GM18873 (cell line): Measurements from ENCODE around the gene DIAPH3.
"Not testable (repeated sequence)": the region's sequence is repeated elsewhere in the genome, so short reads cannot be mapped to it uniquely, and the experiment has no call there.

Experiments used
- ATAC-seq: cut with Tn5 transposase; IDR thresholded peaks from one replicate; pipeline ENCODE4 v1.9.1; 2021; ENCODE audit warnings: mild to moderate bottlenecking, moderate library complexity, moderate number of reproducible peaks; ENCODE audit not compliant: unreplicated experiment, low FRiP score

The DIAPH3 gene

DNA sequence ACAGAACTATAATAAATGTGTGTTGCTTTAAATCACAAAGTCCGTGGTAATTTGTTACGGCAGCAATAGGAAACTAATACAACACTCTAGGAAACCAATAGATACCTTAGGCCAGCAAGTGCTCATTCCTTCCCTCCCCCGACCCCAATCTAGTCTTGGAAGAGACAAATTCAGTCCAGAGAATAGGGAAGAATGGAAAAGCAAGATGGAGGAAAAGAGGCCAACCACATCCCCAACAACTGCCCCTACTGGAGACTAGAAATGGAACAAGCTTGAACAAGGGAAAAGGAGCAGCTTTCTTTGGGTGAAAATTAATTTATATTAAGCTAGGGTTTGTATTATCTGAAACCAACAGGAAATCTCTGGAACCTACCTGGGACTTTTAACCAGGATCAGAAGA, 54.4 kb downstream of the DIAPH3 start:
- ATAC-seq = no peak

DNA sequence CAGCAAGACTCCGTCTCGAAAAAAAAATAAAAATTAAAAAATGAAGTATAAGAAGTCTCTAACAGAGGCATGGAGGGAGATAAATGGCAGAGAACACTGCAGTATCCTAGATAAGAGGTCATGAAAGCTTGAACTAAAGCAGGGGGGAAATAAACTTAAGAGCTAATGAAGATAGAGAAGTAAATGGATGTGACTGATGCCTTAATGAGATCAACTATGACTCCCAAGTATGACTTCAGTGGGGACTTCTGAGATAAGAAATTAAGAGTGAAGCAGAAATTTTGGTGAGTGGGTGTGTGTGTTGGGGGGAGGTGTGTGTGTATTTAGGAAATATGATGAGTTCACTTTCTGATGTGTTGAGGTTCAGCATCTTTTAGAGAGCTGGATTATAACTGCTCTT, 55.1 kb downstream of the DIAPH3 start:
- ATAC-seq = no peak

DNA sequence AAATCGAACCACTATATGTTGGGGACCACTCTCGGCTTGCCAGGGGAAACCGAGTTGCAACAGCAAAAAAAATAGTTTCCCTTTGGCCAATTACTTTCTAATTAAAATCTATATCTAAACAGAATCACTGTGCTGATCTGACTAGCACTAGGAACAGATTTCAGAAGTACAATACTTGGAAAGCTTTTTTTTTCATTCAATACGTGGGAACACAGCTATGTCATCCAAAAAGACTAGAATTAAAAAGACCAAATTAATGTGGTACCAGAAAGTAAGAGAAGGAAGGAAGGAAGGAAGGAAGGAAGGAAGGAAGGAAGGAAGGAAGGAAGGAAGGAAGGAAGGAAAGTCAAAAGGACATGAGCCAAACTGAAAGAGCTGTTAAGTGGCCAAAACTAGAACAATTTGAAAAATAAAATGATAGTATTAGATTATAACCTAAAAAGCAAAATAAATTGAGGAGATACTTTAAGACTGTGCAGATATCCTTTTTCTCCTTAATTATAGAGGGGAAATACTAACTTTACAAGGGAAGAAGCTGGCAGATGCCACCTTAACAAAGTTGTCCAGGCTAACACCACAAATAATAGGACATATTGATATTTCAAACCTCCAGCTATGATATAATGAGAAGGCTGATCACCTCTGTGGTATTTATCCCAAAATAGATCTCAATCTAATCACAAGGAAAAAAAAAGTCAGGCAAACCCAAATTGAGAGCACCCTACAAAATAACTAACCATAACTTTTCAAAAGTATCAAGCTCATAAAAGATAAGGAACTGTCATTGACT, 63.9 kb downstream of the DIAPH3 start:
- ATAC-seq = no peak

DNA sequence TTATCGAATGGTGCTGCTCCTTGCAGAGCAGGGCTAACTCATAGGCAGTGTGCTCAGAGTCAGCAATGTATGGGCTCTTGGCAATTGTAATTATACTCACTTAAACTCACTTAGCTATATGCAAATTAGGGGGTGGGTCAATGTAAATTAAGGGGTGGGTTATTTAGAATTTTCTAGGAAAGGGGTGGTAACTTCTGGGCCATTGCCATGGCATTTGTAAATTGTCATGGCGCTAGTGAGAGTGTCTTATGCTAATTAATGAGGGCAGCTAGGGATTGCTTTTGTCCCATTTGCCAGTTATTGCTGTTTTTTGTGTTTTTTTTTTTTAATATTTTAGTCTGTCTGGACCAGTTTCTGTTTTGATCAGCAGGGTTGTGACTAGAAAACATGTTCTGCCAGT, 68.4 kb downstream of the DIAPH3 start:
- ATAC-seq = no peak

DNA sequence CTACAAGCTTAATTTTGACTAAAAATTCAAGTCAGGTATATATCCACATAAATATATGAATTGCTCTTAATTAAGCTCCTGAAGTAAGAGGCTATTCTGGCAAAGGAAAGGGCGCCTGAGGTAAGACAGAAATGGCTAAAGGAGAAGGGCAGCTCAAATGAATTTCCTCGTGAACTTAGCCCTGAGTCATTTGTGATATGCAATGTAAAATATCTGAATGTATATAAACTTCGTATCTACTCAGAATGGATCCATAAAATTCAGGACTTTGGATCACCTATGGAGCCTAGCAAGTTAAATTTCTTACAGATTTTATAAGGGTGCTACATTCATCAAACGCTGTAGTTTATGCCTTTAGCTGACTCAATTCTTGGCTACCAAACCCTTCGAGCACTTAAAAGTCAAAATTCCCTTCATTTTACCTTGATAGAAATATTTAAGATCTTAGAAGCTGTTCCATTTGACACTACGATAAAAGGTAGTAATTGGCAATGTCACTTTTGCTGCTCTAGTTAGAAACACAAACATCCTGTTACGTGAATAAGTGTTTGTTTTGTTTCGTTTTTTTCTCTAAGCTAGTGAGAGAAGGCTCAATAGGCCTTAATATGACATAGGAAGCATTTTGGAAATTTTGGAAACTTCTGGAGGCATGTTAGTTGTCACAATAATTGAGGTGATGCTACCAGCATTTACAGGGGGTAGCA, 69.2 kb downstream of the DIAPH3 start:
- ATAC-seq = no peak

DNA sequence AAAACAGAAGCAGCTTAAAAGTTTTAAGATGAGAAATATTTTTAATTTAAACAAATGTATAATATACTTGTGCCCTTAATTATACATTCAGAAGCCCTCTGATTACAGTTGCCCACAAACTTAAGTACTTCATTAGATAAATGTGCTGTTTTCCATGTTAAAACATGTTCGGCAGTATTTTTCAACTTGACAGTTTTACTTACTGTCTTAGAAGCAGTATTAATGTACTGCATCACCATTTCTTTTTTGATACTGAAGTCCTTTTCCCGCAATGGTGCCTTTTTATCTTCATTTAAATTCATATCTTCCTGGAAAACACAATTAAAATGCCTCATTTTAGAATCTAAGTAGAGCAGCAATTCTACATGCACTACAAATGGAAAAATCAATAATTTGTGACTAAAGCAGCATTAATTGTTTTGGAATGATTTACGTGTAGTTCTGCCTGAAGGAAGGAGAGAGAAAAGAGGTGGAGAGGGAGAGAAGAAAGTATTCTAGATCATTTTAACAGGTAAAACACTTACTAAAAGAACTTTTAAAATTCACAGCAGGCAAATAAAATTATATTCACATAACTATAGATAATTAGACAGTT, 70.2 kb downstream of the DIAPH3 start:
- ATAC-seq = no peak

DNA sequence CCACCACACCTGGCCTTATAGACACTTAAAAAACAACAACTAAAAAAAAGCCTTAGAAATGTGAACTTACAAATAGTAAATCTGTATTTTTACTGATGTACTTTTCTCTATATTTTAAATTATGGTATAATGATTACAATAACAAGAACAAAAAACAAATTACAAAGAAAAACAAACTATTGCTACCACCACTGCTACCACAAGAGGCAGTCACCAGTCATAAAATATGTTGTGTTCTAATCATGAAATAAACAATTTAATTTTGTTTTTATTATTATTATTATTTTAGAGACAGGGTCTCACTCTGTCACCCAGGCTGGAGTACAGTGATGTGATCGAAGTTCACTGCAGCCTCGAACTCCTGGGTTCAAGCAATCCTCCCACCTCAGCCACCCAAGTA, 72.2 kb downstream of the DIAPH3 start:
- ATAC-seq = no peak

DNA sequence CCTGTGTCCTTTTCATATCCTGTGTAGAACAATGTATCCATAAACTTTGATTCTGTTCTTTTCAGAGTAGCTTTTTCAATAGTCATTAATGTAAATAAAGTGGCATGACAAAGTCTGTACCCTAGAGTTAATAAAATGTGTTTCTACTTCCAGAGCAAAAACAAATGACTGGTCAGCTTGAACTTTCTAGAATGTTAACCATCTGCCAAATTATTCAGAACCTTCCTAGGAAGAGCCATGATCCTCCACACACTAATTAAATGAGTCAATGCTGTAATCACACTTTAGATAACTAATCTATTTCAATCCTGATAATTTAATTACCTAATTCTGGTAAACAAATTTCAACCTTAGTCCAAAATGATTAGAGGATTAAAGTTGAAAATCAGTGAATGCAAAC, 73.2 kb downstream of the DIAPH3 start:
- ATAC-seq = no peak

DNA sequence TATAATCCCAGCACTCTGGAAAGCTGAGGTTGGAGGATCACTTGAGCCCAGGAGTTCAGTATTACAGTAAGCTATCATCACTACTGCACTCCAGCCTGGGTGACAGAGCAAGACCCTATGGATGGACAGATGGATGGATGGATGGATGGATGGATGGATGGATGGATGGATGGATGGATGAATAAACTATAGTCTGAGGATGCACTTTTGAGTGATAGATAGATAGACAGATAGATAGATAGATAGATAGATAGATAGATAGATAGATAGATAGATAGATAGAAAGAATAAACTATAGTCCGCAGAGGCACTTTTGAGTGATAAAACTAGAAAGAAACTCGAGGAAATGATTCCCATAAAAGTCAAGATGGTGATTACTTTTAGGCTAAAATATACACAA, 79.9 kb downstream of the DIAPH3 start:
- not testable (repeated sequence) for ATAC-seq

DNA sequence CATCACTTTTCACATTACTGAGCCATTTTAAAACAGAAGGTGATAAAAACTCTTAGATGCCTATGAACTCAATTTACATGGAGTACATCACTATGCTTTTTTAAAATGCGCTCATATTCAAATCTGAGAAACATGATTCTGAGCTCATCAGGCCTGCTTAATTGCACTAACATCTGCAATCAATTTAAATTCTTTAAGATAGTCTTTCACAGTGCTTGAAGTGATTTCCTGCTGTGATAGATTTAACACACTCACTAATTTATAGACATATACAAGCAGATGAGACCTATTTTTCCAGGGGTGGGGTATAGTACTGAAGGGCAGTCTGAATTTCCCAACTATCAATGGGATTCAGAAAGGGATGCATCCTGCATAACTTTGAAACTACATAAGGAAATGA, 82.9 kb downstream of the DIAPH3 start:
- ATAC-seq = no peak

DNA sequence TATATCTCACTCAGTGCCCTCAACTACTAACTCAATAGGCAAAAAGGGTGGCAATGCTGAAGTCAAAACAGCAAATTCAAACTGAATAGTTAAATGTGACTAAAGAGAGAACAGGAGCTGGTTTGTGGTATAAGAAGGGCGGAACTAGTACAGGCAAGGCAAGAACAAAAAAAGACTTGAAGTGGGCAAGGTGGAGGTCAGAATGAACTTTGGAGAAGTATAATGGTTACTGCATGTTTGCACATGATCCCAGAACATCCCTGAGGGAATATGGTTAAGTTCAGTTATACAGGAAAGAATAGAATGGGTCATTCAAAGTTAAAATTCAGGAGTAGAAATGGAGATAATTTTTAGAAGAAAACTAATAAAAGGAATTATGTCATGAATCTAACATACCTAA, 85.5 kb downstream of the DIAPH3 start:
- ATAC-seq = no peak

DNA sequence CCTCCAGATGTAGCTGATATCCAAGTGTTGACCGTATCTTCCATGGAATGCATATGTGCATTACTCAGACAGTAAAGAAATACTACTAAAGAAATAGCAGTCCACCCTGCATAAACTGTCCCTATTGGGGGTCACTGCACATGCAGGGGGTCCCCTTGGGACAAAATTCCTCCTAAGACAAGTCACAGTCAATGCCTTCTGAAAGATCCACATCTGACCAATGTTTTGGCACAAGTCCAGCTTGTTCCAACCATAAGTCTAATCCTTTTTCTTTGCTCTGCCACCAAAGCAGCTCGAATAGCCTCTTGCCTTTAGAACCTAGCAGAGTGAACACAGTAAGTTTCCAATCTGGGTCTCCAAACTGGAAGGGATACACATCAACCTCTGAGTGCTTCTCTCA, 87.9 kb downstream of the DIAPH3 start:
- ATAC-seq = no peak

DNA sequence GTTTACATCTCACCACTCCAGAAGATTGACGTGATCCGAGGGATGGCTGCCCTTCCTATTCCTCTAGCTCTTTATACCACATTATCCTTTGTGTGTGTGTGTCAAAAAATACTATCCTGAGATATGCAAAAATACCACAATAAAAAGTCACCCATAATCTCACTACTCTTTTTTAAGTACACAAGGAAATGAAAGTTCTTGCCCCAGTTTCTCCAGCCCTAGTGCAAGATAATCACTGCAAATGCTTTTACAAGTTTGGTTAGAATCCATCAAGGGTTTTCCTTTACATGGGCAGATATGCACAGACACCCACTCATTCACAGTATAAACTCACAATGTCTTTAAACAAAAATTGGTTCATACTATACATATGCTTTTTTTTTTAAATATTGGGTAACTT, 89.3 kb downstream of the DIAPH3 start:
- ATAC-seq = no peak

DNA sequence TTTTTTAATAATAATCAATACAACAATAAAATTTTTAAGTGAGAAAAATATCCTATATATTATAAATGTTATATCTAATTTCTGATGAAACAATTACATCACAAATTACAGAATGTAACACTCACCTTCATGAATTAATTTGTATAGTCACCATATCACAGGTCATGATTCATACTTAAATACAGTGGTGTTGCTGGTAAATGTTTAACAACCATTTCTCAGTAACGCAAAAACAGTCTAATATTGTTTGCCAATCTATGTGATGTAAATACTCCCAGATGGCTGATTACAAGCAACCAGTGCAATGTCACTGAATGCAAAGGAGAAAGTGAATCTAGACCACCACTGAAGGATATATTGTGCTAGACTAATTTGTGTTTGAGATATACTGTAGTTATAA, 97.5 kb downstream of the DIAPH3 start:
- ATAC-seq = no peak

DNA sequence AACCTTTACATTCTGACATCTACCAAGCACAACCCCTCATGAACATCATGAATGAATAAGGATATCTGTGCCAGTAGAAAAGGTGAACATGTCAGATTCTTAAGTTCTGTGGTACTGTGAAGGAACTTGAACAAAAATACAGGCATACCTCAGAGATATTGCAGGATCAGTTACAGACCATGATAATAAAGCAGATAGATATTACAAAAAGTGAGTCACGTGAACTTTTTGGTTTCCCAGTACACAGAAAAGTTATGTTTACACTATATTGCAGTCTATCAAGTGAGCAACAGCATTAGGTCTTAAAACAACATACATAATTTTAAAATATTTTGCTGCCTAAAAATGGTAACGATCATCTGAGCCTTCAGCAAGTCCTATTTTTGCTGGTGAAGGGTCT, 101.2 kb downstream of the DIAPH3 start:
- ATAC-seq = no peak

DNA sequence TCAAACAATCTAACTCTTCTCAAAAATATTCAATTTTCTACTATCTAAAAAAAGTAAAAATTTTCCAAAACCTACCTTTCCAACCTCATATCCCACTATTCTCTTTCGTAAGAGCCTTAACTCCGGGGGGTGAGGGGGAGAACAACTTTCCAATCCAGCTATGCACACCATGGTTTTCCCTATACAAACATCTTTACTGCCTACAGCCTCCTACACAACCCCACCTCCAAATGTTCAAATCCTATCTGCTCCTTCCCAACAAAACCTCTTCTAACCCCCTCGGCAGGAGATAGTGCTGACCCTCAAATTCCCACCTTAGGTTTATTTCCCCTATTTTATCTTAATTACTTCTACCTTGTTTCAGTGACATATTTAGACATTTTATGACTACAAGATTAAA, 102.0 kb downstream of the DIAPH3 start:
- no peak for ATAC-seq

DNA sequence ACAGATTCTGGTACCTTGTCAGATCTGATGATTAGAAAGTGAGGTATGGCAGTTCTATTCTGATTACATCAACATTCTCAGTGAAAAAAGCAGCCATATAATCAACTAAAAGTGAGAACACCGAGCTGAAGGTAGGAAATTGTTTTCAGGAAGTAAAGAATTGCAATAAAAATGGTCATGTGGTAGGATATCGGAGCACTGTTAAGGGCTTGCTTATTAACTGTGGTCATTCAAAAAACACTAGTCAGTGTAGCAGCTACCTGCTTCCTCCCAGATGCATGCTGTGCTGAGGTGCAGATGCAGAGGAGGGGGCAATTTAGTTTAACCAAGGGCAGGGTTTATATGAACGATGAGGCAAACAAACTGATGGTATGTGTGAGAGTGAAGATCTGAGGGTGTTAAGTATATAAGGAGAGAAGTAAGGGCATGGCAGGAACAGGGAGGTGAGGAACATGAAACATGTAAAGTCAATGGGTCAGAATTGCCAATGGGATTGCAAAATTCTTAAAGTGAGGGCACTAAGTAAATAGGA, 111.9 kb downstream of the DIAPH3 start:
- no peak for ATAC-seq

DNA sequence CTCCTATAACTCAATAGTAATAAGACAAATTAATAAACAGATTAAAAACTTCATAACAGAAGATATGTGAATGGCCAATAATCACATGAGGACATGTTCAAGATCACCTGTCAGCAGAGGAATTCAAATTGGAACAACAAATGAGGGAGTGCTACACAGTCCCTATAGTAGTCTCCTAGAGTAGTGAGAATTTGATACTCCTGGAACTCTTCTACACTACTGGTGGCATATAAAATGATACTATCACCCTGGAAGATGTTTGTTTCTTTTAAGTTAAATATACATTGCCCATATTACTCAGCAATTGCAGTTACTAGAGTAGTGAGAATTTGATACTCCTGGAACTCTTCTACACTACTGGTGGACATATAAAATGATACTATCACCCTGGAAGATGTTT, 115.4 kb downstream of the DIAPH3 start:
- not testable (repeated sequence) for ATAC-seq

DNA sequence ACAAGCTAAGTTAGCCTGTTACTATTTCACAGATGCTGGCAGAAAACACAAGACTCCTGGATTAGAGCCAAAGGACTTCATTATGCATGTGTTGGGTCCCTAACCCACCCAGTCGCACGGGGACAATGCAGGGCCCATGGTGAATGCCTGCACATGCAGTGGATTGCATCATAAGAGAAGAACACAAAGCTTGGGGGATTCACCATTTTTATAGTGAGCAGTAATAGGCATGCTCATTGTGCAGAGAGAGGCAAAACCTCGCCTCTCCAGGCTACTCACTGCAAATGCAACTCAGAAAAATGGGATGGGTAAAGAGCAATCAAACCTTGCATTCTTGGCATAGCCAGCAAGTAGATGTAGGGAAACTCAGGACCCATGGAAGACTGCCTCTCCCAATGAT, 115.8 kb downstream of the DIAPH3 start:
- no peak for ATAC-seq

DNA sequence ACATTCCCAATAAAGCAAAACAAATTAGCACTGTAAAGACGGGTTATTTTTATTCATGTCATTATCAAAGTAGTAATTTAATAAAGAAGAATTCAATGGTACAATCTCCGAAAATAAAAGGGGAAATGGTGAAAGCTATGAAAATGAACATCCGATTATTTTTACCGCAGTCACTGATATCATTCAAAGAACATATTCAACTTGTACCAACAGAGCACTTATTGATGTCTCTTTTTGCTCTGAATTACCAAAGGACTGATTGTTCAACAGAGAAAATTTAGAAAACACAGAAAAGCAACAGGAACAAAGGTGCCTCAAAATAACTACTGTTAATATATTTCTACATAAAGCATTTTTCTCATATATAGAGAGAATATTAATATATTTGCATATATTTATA, 119.4 kb downstream of the DIAPH3 start:
- ATAC-seq = no peak

DNA sequence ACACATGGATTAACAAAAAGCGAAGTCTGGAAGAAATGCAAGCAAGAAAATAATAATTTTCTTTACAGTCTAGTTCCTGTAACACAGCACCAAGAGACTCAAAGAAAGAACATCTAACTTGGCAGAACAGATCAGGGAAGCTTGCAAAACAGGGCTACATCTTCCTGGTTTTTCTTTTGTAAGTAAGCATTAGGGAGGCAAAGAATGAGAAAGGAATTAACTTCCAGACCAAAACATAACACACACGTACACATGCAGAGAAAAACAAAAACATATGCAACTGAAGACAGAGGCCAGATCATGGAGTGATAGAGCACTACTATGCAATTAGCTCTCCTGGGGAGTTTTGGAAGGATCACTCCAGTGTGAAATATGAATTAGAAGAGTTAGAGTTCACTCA, 120.5 kb downstream of the DIAPH3 start:
- no peak for ATAC-seq

DNA sequence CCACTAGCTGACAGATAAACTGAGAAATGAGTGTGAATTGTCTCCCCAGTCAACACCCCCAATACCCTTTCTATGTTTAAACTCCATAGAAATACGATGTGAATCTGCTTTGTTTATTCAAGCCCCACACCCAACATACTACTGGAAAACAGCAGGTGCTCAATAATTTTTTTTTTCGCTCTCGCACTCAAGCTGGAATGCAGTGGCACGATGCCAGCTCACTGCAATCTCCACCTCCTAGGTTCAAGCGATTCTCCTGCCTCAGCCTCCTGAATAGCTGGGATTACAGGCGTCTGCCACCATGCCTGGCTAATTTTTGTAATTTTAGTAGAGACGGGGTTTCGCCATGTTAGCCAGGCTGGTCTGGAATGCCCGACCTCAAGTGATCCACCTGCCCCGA, 123.1 kb downstream of the DIAPH3 start:
- not testable (repeated sequence) for ATAC-seq
